NCI-H2227 treated with DMSO at 0.1 percent for 48 hours (cell line): Measurements from ENCODE around the gene GDNF.
"Not testable (repeated sequence)": the region's sequence is repeated elsewhere in the genome, so short reads cannot be mapped to it uniquely, and the experiment has no call there.

Experiments
- DNase-seq: peaks from one replicate; lab custom pipeline; 2025; lab: John Stamatoyannopoulos, UW

GDNF gene

GRCh38 chr5:37786416-37786815 lies 53.4 kb downstream of the GDNF start:
- no peak for DNase-seq

GRCh38 chr5:37781409-37781808 lies 58.4 kb downstream of the GDNF start:
- DNase-seq = not testable (repeated sequence)

GRCh38 chr5:37777432-37778130 lies 62.3 kb downstream of the GDNF start:
- DNase-seq = no peak

GRCh38 chr5:37776826-37777225 lies 63.0 kb downstream of the GDNF start:
- DNase-seq = no peak

- no peak for DNase-seq
Measured at GRCh38 chr5:37774912-37775483, 64.8 kb downstream of the GDNF start.

GRCh38 chr5:37773809-37774208 lies 66.0 kb downstream of the GDNF start:
- DNase-seq = no peak

GRCh38 chr5:37772255-37772654 lies 67.6 kb downstream of the GDNF start:
- DNase-seq = no peak

GRCh38 chr5:37771731-37772130 lies 68.1 kb downstream of the GDNF start:
- no peak for DNase-seq

- DNase-seq = no peak
Measured at GRCh38 chr5:37771203-37771611, 68.6 kb downstream of the GDNF start.

GRCh38 chr5:37770786-37771185 lies 69.1 kb downstream of the GDNF start:
- no peak for DNase-seq

GRCh38 chr5:37769840-37770239 lies 70.0 kb downstream of the GDNF start:
- no peak for DNase-seq

- no peak for DNase-seq
Measured at GRCh38 chr5:37769108-37769507, 70.7 kb downstream of the GDNF start.

- DNase-seq = no peak
Measured at GRCh38 chr5:37768371-37768770, 71.5 kb downstream of the GDNF start.

- no peak for DNase-seq
Measured at GRCh38 chr5:37767961-37768360, 71.9 kb downstream of the GDNF start.

- DNase-seq = no peak
Measured at GRCh38 chr5:37767251-37767650, 72.6 kb downstream of the GDNF start.
